Peyer's patch (tissue), 4 donors: ENCODE measurements around the gene GBX2. TPM values are rescaled to one million over a fixed set of nuclear protein-coding genes. Genes with fewer than 3 reads are reported as not detected.

Source experiments
- DNase-seq, 3 donors: peaks; one replicate each; pipeline ENCODE4 v3.0.0-alpha.2; 2017 to 2019
- H3K27ac ChIP-seq, 4 donors: fragments of 200-600 bp; sonication (generic); one replicate each; pipeline ENCODE4 v1.5.1; 2016 to 2019
- H3K27me3 ChIP-seq, 2 donors: fragments of 200-600 bp; sonication (generic); one replicate each; pipeline ENCODE4 v1.5.1; 2019
- H3K36me3 ChIP-seq, 3 donors: fragments of 200-600 bp; sonication (generic); one replicate each; pipeline ENCODE4 v1.5.1; 2016 to 2019
- H3K4me1 ChIP-seq, 4 donors: fragments of 200-600 bp; sonication (generic); one replicate each; pipeline ENCODE4 v1.5.1; 2016 to 2019
- H3K4me3 ChIP-seq, 4 donors: fragments of 200-600 bp; sonication (generic); 1 replicate in 3 of 4; 2 replicates in 1 of 4; pipeline ENCODE4 v1.5.1; 2016 to 2019; ENCODE audit warnings: mild to moderate bottlenecking in 1 of 4
- H3K9me3 ChIP-seq, 4 donors: fragments of 200-600 bp; sonication (generic); one replicate each; pipeline ENCODE4 v1.5.1; 2016 to 2019; ENCODE audit warnings: mild to moderate bottlenecking in 1 of 4
- POLR2A ChIP-seq, 2 donors: fragments of 450-650 bp; IDR thresholded peaks; one replicate each; pipeline ENCODE4 v1.5.1; 2017; ENCODE audit warnings: antibody characterized with exemption in 2 of 2, mild to moderate bottlenecking in 2 of 2, moderate library complexity in 2 of 2
- total RNA-seq, 4 donors: library from RNA; depleted of rRNA; stranded (reverse); fragments of >200 nt; gene quantifications; one replicate each; pipeline ENCODE4 v1.1.0, GENCODE V29; 2016
- TF ChIP-seq, protein P1 (sequence below), 6 experiments: fragments of 450-650 bp in 4 of 6; fragments of 200-600 bp in 2 of 6; sonication (generic) in 1 of 6; IDR thresholded peaks; one replicate each; pipeline ENCODE4 v1.5.1; 2017 to 2019; ENCODE audit warnings: antibody characterized with exemption in 6 of 6, mild to moderate bottlenecking in 3 of 6, moderate library complexity in 1 of 6

GBX2 gene
- total RNA-seq, 4 donors from 2014 or later: not detected

DNA sequence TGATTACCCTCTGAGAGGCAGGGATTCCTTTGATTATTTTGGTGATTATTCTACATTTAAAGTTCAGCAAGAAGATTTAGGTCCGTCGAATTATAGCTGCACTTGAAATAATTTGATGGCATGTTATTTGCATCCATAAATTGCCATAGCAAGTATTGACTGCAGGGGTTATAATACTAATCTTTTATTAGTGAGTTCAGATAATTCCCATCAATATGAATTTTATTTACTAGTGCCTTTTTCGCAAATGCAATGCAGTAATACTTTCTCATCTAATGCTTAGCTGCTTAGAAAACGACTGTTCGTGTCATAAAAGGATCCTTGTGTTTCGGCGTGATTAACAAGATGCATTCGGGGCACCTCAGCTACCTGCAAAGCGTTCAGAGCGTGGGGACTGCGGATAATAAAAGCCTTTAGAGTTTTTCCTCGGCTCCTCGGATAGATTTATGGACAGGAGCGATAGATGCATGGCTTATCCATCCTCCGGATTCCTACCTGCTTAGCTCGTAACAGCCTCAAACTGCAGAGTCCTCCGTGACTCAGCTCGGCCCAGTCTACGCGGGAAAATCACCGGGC, 2.5 kb upstream of the GBX2 start:
- peaks cover 0 to 6% (median 0%) of the 10 kb centered on the region in 4 donors for H3K9me3 ChIP-seq
- H3K4me1 ChIP-seq: peaks cover 0 to 49% (median 4%) of the 10 kb centered on the region in 4 donors
- no peak for DNase-seq
- TF ChIP-seq POLR2A (IDR thresholded peaks at IDR 0.05): no peak
- TF ChIP-seq, protein P1, sequence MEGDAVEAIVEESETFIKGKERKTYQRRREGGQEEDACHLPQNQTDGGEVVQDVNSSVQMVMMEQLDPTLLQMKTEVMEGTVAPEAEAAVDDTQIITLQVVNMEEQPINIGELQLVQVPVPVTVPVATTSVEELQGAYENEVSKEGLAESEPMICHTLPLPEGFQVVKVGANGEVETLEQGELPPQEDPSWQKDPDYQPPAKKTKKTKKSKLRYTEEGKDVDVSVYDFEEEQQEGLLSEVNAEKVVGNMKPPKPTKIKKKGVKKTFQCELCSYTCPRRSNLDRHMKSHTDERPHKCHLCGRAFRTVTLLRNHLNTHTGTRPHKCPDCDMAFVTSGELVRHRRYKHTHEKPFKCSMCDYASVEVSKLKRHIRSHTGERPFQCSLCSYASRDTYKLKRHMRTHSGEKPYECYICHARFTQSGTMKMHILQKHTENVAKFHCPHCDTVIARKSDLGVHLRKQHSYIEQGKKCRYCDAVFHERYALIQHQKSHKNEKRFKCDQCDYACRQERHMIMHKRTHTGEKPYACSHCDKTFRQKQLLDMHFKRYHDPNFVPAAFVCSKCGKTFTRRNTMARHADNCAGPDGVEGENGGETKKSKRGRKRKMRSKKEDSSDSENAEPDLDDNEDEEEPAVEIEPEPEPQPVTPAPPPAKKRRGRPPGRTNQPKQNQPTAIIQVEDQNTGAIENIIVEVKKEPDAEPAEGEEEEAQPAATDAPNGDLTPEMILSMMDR (IDR thresholded peaks at IDR 0.05): no peak
- no peak overlapping the region for H3K27ac ChIP-seq
- no peak overlapping the region for H3K4me3 ChIP-seq
- H3K27me3 ChIP-seq: peaks cover 0 to 86% of the 10 kb centered on the region in 2 donors
- H3K36me3 ChIP-seq: no peaks in the 10 kb centered on the region

DNA sequence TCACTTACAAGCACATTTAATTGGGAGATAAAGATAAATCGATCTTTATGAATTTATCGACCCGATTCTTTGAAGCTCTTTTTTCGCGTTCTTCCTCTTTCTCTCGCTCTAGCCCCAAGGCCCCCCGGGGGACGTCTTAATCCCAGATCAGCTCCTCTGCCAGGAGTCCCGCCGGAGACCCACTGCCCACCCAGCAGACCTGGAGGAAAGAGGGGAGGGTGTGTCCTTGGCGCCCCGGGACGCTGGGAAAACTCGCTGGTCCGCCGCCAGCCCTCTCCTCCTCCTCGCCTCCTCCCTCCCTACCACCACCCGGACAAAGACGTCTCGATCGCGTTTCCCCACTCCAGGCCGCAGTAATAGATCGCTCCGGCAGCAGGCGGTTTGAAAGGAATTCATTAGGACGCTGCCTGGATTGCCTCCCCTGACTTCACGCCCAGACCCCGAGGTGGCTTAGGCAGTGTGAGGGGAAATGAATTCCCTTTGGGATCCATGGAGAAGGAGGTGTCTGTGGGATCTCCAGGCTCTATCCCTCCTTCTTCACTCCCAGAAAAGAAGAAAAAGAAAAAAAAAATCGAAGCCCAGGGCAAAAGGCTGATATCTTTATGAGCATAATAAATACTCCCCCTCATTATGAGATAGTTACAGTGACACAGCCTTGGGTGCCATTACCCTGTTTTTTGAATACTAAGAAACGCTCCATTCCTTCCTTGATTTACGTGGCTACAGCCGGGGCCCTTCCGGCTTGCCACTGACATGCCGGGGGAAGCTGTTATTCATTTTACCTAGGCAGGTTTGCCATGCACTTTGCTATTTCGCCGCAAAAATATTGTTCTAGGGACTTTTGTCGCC, 1.8 kb upstream of the GBX2 start:
- Histone ChIP-seq H3K4me1 (peaks cover 0 to 52% (median 4%) of the 10 kb centered on the region in 4 donors), H3K9me3 (peaks cover 0 to 6% (median 0%) of the 10 kb centered on the region in 4 donors), H3K27ac (no peak overlapping the region), H3K36me3 (no peaks in the 10 kb centered on the region), H3K4me3 (no peak overlapping the region), H3K27me3 (peaks cover 0 to 93% of the 10 kb centered on the region in 2 donors)
- no peak for DNase-seq
- TF ChIP-seq POLR2A (IDR thresholded peaks at IDR 0.05): no peak
- TF ChIP-seq, protein P1 (IDR thresholded peaks at IDR 0.05): no peak

DNA sequence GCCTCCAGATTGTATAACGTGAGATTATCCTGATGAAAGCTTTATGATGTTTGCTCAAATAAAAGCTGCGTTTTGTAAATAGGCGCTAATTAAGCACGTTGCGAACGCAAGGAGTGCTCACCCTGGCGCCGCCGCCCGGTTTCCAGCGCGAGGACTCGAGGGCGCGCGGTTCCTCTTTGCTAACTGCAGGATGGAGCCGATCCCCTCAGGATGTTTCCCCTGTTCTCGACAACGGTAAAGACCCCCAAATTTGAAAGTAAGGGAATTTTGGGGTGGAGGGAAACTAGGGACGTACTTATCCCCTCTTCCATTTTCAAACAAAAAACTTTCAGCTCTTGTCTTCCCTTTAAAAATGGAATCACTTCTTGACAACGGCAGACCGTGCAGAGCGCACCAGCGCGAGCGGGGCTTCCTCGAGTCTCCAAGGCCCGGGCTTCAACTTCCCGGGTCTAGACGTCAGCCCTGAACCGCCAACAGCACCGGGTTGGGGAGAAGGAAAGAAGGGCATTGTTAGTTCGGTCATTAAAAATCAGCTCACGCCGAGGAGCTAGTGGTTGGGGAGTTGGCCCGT, 1.1 kb upstream of the GBX2 start:
- no peak for DNase-seq
- H3K4me3 ChIP-seq: no peak overlapping the region

DNA sequence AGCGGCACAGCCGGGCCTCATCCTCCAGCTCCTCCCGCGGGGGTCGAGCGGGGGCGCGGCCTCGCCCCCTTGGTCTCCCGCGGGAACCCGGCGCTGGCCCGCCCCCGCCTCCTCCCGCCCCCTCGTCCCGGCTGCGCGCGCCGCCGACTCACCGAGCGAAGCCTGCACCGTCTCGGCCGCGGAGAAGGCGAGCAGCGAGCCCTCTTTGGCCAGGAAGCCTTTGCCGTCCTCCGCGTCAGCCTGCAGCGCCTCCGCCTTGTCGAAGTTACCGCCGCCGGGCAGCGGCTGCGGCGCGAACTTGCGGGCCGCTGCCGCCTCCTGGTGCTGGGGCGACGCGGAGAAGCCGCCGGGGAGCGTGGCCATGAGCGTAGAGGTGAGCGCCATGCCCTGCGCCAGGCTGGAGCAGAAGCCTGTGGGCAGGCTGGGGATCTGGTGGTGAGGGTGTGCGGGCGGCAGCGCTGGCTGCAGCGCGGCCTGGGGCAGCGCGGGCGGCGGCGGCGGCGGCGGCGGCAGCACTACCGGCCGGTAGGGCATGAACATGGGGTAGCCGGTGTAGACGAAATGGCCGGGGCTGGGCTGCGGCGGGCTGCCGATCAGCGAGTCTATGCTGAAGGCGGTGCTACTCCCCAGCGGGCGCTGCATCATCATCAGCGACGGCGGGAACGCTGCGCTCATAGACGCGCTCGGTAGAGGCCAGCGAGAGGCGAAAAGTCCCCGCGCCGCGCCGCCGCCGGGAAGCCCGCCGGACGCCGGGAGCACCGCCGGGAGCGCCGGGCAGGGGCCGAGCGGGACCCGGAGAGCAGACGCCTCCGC, 683 bp downstream of the GBX2 start:
- peaks cover 0 to 68% (median 4%) of the 10 kb centered on the region in 4 donors for H3K4me1 ChIP-seq
- TF ChIP-seq, protein P1 (IDR thresholded peaks at IDR 0.05): peak in 2 of 6 experiments; percentile 9 to 28
- no peak for TF ChIP-seq POLR2A (IDR thresholded peaks at IDR 0.05)
- peaks cover 0 to 6% (median 0%) of the 10 kb centered on the region in 4 donors for H3K9me3 ChIP-seq
- no peak overlapping the region for H3K27ac ChIP-seq
- no peaks in the 10 kb centered on the region for H3K36me3 ChIP-seq
- H3K4me3 ChIP-seq: peak overlapping the region in 3 of 4 donors; percentile 18 to 46 (median 38)
- no peak for DNase-seq
- H3K27me3 ChIP-seq: peaks cover 0 to 94% of the 10 kb centered on the region in 2 donors

More for the DNA sequence above, 1.1 kb upstream of the GBX2 start:
- Histone ChIP-seq H3K36me3 (no peaks in the 10 kb centered on the region), H3K4me1 (peaks cover 0 to 60% (median 4%) of the 10 kb centered on the region in 4 donors), H3K27ac (no peak overlapping the region), H3K27me3 (peaks cover 0 to 95% of the 10 kb centered on the region in 2 donors), H3K9me3 (peaks cover 0 to 6% (median 0%) of the 10 kb centered on the region in 4 donors)
- TF ChIP-seq, protein P1 (IDR thresholded peaks at IDR 0.05): no peak
- no peak for TF ChIP-seq POLR2A (IDR thresholded peaks at IDR 0.05)

DNA sequence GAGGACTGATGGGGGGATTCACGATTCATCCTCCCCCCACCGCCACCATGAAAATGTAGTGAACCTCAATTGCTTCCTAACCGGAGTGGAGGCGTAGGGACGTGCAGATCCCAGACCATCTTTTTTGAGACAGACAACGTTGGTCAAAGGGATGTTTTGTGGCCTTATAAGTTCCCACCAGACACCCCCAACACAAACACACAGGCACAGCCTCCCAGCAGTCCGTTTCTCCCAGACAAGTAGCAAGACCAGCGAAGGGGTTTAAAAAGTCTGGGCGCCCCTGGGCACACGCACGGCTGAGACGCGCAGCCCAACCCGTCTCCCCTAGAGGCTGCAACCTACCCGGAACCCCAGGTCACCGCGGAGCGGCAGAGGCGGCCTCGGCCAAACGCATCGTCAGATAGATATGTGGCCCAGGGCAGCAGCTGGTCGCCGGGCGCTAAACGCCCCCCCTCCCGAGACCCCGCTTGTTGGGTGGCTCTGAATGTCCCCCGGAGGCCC, 1.3 kb downstream of the GBX2 start:
- TF ChIP-seq, protein P1 (IDR thresholded peaks at IDR 0.05): no peak
- TF ChIP-seq POLR2A (IDR thresholded peaks at IDR 0.05): no peak
- peak overlapping the region in 3 of 4 donors; percentile 18 to 46 (median 38) for H3K4me3 ChIP-seq
- peaks cover 0 to 88% of the 10 kb centered on the region in 2 donors for H3K27me3 ChIP-seq
- DNase-seq: peak in 1 of 3 donors; percentile 47
- H3K27ac ChIP-seq: no peak overlapping the region
- H3K4me1 ChIP-seq: peaks cover 0 to 64% (median 4%) of the 10 kb centered on the region in 4 donors
- H3K9me3 ChIP-seq: peaks cover 0 to 6% (median 0%) of the 10 kb centered on the region in 4 donors
- no peaks in the 10 kb centered on the region for H3K36me3 ChIP-seq
